Activated CD8-positive, alpha-beta memory T cell treated with anti-CD3 and anti-CD28 coated beads for 4 hours (primary cell): ENCODE measurements around the gene OPRM1.
"Not testable (repeated sequence)": the region's sequence is repeated elsewhere in the genome, so short reads cannot be mapped to it uniquely, and the experiment has no call there.

Experiments used
- DNase-seq, 2 donors: peaks; one replicate each; pipeline ENCODE4 v3.0.0-alpha.2; 2020; ENCODE audit warnings: low read depth in 2 of 2

Gene OPRM1

DNA sequence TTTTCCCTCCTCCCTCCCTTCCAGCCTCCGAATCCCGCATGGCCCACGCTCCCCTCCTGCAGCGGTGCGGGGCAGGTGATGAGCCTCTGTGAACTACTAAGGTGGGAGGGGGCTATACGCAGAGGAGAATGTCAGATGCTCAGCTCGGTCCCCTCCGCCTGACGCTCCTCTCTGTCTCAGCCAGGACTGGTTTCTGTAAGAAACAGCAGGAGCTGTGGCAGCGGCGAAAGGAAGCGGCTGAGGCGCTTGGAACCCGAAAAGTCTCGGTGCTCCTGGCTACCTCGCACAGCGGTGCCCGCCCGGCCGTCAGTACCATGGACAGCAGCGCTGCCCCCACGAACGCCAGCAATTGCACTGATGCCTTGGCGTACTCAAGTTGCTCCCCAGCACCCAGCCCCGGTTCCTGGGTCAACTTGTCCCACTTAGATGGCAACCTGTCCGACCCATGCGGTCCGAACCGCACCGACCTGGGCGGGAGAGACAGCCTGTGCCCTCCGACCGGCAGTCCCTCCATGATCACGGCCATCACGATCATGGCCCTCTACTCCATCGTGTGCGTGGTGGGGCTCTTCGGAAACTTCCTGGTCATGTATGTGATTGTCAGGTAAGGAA is at the start of gene OPRM1:
Gene OPRM1, plus strand, starts transcription at position 10 of the 612 bp plus-strand sequence. Its CDS starts 305 bp downstream, at position 315.
- DNase-seq, result no peak

- no peak for DNase-seq
Observed at GRCh38 chr6:153989989-153990388, 49.1 kb upstream of the OPRM1 start.

GRCh38 chr6:153994004-153994403 is 45.0 kb upstream of the OPRM1 start:
- DNase-seq, result no peak

DNA sequence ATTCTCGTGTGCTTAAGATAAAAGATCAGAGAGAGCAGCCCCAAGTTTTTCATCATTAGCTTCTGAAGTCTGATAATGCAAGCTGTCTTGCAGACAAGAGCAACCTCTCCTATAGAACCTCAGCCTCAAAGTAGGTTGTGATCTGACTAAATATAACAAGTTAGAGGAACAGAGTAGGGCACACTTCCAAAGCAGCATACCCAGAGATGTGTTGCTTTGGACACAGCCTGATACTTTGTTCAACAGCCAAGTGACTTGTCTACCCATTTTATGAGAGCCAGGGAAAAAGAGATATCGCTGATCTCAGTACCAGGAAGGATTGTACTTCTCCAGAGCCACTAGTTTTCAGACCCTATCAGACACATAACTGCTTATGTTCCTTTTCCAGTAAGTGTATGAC is 44.2 kb upstream of the OPRM1 start:
- no peak for DNase-seq

DNA sequence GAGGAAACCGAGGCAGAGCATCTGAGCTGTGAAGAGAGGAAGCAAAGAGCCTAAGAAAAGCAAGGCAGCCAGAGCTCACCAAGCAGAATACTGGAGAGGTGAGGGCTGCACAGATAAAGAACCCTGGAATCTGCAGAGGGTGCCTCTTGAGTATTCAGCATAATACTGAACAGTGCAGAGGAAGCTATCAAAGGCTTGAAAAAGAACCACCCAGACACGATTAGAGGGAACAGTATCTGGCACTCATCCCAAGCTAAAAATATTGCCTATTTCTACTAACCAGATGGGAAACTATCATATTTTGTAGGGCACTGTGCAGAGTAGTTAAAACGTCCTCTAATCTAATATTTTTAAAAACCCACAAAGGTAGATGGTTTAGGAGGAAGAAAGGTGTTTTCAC is 41.8 kb upstream of the OPRM1 start:
- no peak for DNase-seq

GRCh38 chr6:154001494-154002285 is 37.4 kb upstream of the OPRM1 start:
- no peak for DNase-seq

GRCh38 chr6:154002894-154003293 is 36.1 kb upstream of the OPRM1 start:
- DNase-seq, result no peak

GRCh38 chr6:154010371-154010770 is 28.7 kb upstream of the OPRM1 start:
- no peak for DNase-seq

- DNase-seq, result no peak
Observed at GRCh38 chr6:154012852-154013251, 26.2 kb upstream of the OPRM1 start.

- no peak for DNase-seq
Observed at GRCh38 chr6:154017786-154018185, 21.3 kb upstream of the OPRM1 start.

- no peak for DNase-seq
Observed at GRCh38 chr6:154030646-154031045, 8.4 kb upstream of the OPRM1 start.

GRCh38 chr6:154041001-154041400 is 2.0 kb downstream of the OPRM1 start:
- DNase-seq, result no peak

DNA sequence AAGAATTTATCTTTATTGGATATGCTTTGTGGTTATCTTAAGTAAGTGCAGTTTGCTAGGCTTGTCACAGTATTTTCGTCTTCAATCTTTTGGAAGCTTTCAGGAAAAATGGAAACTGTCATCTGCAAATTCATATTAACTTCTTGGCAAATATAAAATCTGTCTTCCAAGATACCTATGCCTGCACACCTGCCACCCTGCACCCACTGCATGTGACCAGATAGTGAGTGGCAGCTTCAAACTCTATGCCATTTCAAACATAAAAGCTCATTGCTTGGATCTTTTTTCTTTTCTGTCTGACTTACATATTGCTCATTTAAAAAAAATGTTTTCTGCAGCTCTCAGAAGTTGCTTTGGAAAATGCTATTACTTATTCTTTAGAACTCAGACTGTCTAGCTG is 14.1 kb downstream of the OPRM1 start:
- no peak for DNase-seq

DNA sequence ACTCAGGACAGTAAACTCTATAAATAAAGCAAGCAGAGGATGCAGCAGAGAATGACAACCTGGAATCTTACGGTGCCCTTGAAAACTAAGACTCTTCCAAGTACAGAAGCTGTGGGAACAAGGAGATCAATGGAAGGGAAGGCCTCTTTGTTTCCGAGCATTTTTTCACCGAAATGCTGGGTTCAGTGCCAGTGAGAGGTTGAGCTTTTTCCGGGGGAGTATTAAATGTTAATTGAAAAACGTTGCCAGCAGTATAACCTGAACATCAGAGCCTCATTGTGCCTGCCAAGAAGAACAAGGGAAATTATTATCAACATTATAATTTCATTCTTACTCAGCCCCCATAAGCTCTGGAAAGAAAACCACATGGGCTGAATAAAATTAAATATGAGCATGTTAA is 17.5 kb downstream of the OPRM1 start:
- no peak for DNase-seq

DNA sequence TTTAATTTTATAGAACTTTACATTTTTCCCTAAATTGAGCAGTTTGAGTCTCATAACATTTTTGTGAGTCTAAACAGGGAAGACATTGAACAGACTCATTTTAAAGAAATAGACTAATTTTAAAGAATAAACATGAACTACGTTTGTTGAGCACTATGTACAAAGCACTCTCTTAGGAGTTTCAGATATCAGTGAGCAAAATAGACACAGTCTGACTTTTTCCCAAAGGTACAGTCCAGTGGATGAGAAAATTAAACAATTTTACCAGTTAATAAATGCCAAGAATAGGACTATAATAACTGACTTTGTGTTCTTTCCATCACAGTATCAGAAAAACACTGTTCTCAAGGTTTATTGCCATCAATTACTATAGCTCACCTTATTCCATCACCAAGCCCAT is 18.1 kb downstream of the OPRM1 start:
- DNase-seq, result no peak

GRCh38 chr6:154058963-154059680 is 20.1 kb downstream of the OPRM1 start:
- DNase-seq, result no peak

GRCh38 chr6:154060076-154060475 is 21.0 kb downstream of the OPRM1 start:
- no peak for DNase-seq

- no peak for DNase-seq
Observed at GRCh38 chr6:154070041-154070440, 31.0 kb downstream of the OPRM1 start.

- DNase-seq, result no peak
Observed at GRCh38 chr6:154070657-154071056, 31.6 kb downstream of the OPRM1 start.

GRCh38 chr6:154071236-154071635 is 32.2 kb downstream of the OPRM1 start:
- no peak for DNase-seq

GRCh38 chr6:154071711-154072110 is 32.7 kb downstream of the OPRM1 start:
- no peak for DNase-seq

DNA sequence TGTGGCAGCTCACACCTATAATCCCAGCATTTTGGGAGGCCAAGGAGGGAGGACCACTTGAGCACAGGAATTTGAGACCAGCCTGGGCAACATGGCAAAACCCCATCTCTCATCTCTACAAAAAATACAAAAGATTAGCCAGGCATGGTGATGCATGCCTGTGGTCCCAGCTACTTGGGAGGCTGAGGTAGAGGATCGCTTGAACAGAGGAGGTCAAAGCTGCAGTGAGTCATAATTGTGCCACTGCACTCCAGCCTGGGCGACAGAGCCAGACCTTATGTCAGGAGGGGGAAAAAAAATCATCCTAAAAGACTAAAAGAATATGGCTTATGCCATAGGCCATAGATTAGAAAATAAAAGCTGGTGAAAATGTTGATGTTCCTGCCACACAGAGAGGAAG is 39.6 kb downstream of the OPRM1 start:
- DNase-seq, result not testable (repeated sequence)
